Measurements from ENCODE around the gene KRTAP16-1. TPM values are rescaled to one million over a fixed set of nuclear protein-coding genes. Genes with fewer than 3 reads are reported as not detected.

Gene KRTAP16-1
- total and polyA plus RNA-seq, 9 donors: not detected

DNA sequence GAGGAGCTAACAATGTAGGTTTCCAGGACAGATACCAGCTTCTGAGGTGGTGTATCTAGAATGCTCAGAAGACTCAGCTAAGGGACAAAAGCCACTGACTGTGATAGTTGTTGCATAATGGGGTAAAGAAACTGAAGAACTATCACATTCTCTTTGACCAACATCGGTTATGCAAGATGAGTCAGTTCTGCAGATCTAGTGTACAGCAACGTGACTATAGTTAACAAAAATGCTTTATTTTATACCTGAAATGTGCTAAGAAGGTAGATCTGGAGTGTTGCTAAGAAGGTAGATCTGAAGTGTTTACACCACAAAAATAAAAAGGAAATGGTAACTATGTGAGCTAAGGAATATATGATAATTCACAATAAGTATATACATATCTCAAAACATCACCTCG is 41.4 kb downstream of the KRTAP16-1 start:
- H3K9me3 ChIP-seq: no peaks in the 10 kb centered on the region
- 83 to 90% (median 88%) methylated on average over 3 of the region's 3 CpGs for WGBS, 3 donors
- DNase-seq: no peak
- intact Hi-C loops (cut with DNase I): no loop called here
- H3K36me3 ChIP-seq: no peaks in the 10 kb centered on the region
- no peaks in the 10 kb centered on the region for H3K27me3 ChIP-seq
- TF ChIP-seq POLR2A (IDR thresholded peaks at IDR 0.05): no peak
- no peak for TF ChIP-seq EP300 (IDR thresholded peaks at IDR 0.05)
- no peak for TF ChIP-seq CTCF (IDR thresholded peaks at IDR 0.05)
- no peaks in the 10 kb centered on the region for H3K4me1 ChIP-seq (ENCODE audit: insufficient read depth)
- no peak overlapping the region for H3K27ac ChIP-seq
- no peak overlapping the region for H3K4me3 ChIP-seq

- intact Hi-C loops (cut with DNase I): no loop called here
These were observed 44.0 kb downstream of the KRTAP16-1 start, which contains the start of gene KRTAP9-6 for GRCh38 chr17:41265078-41265477. KRTAP9-6 (plus strand) TSS chr17:41265378; CDS start chr17:41265378, 0 bp downstream.

GRCh38 chr17:41264599-41264998 is 44.5 kb downstream of the KRTAP16-1 start:
- no peak overlapping the region for H3K4me3 ChIP-seq
- no peak for TF ChIP-seq POLR2A (IDR thresholded peaks at IDR 0.05)
- no peak for TF ChIP-seq CTCF (IDR thresholded peaks at IDR 0.05)
- TF ChIP-seq EP300 (IDR thresholded peaks at IDR 0.05): no peak
- no peaks in the 10 kb centered on the region for H3K9me3 ChIP-seq
- 74 to 81% (median 76%) methylated on average over 3 of the region's 3 CpGs for WGBS, 3 donors
- no peak for DNase-seq
- H3K36me3 ChIP-seq: no peaks in the 10 kb centered on the region
- H3K27me3 ChIP-seq: no peaks in the 10 kb centered on the region
- intact Hi-C loops (cut with DNase I): no loop called here
- H3K27ac ChIP-seq: no peak overlapping the region
- H3K4me1 ChIP-seq (ENCODE audit: insufficient read depth): no peaks in the 10 kb centered on the region

More at GRCh38 chr17:41265078-41265477, 44.0 kb downstream of the KRTAP16-1 start, which contains the start of gene KRTAP9-6:
- Histone ChIP-seq H3K9me3 (no peaks in the 10 kb centered on the region), H3K4me3 (no peak within 1 kb of the TSS), H3K27ac (no peak within 1 kb of the TSS), H3K4me1 (ENCODE audit: insufficient read depth) (no peaks in the 10 kb centered on the region), H3K36me3 (no peaks in the 10 kb centered on the region), H3K27me3 (no peaks in the 10 kb centered on the region)
- TF ChIP-seq EP300 (IDR thresholded peaks at IDR 0.05) (no peak), POLR2A (IDR thresholded peaks at IDR 0.05) (no peak), CTCF (IDR thresholded peaks at IDR 0.05) (no peak)
- WGBS, 3 donors: 31 to 45% (median 37%) methylated on average over 2 of the region's 2 CpGs
- DNase-seq: no peak

- Histone ChIP-seq H3K4me1 (ENCODE audit: insufficient read depth) (no peaks in the 10 kb centered on the region), H3K36me3 (no peaks in the 10 kb centered on the region), H3K4me3 (no peak overlapping the region), H3K27me3 (no peaks in the 10 kb centered on the region), H3K9me3 (no peaks in the 10 kb centered on the region), H3K27ac (no peak overlapping the region)
- WGBS, 3 donors: 75 to 88% (median 75%) methylated on average over 2 of the region's 2 CpGs
- DNase-seq: no peak
- intact Hi-C loops (cut with DNase I): no loop called here
- TF ChIP-seq POLR2A (IDR thresholded peaks at IDR 0.05) (no peak), CTCF (IDR thresholded peaks at IDR 0.05) (no peak), EP300 (IDR thresholded peaks at IDR 0.05) (no peak)
These were observed 45.9 kb downstream of the KRTAP16-1 start for GRCh38 chr17:41263212-41263611.

Data from ovary (tissue), 9 donors.